GM21360 (cell line): ENCODE measurements around the gene NPAS1.
"Not testable (repeated sequence)": the region's sequence is repeated elsewhere in the genome, so short reads cannot be mapped to it uniquely, and the experiment has no call there.

Source experiments
- ATAC-seq: cut with Tn5 transposase; IDR thresholded peaks from one replicate; pipeline ENCODE4 v1.9.1; 2021; ENCODE audit warnings: mild to moderate bottlenecking, moderate library complexity; ENCODE audit not compliant: unreplicated experiment

The NPAS1 gene

GRCh38 chr19:47044946-47045866 is 25.6 kb downstream of the NPAS1 start:
- ATAC-seq, result no peak

- no peak for ATAC-seq
These were observed 26.3 kb downstream of the NPAS1 start for GRCh38 chr19:47045867-47046470.

- ATAC-seq, result no peak
These were observed 27.7 kb downstream of the NPAS1 start for GRCh38 chr19:47047272-47047762.

- ATAC-seq, result peak; percentile 46
These were observed 28.2 kb downstream of the NPAS1 start for GRCh38 chr19:47047763-47048405.

GRCh38 chr19:47049307-47049700 is 29.7 kb downstream of the NPAS1 start:
- ATAC-seq, result no peak

GRCh38 chr19:47050562-47050961 is 30.9 kb downstream of the NPAS1 start:
- ATAC-seq, result not testable (repeated sequence)

- ATAC-seq, result no peak
These were observed 36.8 kb downstream of the NPAS1 start for GRCh38 chr19:47056411-47056810.

GRCh38 chr19:47057328-47057727 is 37.7 kb downstream of the NPAS1 start:
- no peak for ATAC-seq

GRCh38 chr19:47058621-47059022 is 39.0 kb downstream of the NPAS1 start:
- no peak for ATAC-seq

GRCh38 chr19:47063874-47064273 is 44.2 kb downstream of the NPAS1 start:
- ATAC-seq, result no peak

- no peak for ATAC-seq
These were observed 45.6 kb downstream of the NPAS1 start for GRCh38 chr19:47065242-47065641.

GRCh38 chr19:47066376-47067214 is 47.0 kb downstream of the NPAS1 start:
- no peak for ATAC-seq

GRCh38 chr19:47067215-47067847 is 47.7 kb downstream of the NPAS1 start:
- no peak for ATAC-seq

GRCh38 chr19:47068246-47068645 is 48.6 kb downstream of the NPAS1 start:
- ATAC-seq, result no peak

GRCh38 chr19:47068876-47069406 is 49.3 kb downstream of the NPAS1 start:
- ATAC-seq, result no peak

GRCh38 chr19:47069795-47070194 is 50.2 kb downstream of the NPAS1 start:
- no peak for ATAC-seq

- no peak for ATAC-seq
These were observed 51.1 kb downstream of the NPAS1 start for GRCh38 chr19:47070756-47071155.

- no peak for ATAC-seq
These were observed 52.1 kb downstream of the NPAS1 start for GRCh38 chr19:47071731-47072130.

GRCh38 chr19:47072323-47072722 is 52.7 kb downstream of the NPAS1 start:
- ATAC-seq, result no peak

- ATAC-seq, result no peak
These were observed 53.9 kb downstream of the NPAS1 start for GRCh38 chr19:47073574-47073973.
